Measurements from ENCODE around the gene FBXO38.

- TF ChIP-seq, protein P1, sequence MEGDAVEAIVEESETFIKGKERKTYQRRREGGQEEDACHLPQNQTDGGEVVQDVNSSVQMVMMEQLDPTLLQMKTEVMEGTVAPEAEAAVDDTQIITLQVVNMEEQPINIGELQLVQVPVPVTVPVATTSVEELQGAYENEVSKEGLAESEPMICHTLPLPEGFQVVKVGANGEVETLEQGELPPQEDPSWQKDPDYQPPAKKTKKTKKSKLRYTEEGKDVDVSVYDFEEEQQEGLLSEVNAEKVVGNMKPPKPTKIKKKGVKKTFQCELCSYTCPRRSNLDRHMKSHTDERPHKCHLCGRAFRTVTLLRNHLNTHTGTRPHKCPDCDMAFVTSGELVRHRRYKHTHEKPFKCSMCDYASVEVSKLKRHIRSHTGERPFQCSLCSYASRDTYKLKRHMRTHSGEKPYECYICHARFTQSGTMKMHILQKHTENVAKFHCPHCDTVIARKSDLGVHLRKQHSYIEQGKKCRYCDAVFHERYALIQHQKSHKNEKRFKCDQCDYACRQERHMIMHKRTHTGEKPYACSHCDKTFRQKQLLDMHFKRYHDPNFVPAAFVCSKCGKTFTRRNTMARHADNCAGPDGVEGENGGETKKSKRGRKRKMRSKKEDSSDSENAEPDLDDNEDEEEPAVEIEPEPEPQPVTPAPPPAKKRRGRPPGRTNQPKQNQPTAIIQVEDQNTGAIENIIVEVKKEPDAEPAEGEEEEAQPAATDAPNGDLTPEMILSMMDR (IDR thresholded peaks at IDR 0.05), result no peak
- no peak for TF ChIP-seq ZFX (IDR thresholded peaks at IDR 0.05; ENCODE audit: borderline replicate concordance)
These were observed 50.1 kb downstream of the FBXO38 start for GRCh38 chr5:148433826-148434225.

Measured in 22Rv1 (cell line).